Suprapubic skin (tissue), 4 donors: Measurements from ENCODE around the gene TUBB6. TPM values are rescaled to one million over a fixed set of nuclear protein-coding genes. Genes with fewer than 3 reads are reported as not detected.

Experiments used
- DNase-seq, 2 donors: peaks; one replicate each; pipeline ENCODE4 v3.0.0-alpha.2; 2019; ENCODE audit warnings: low spot score in 2 of 2
- H3K27ac ChIP-seq: fragments of 200-600 bp; sonication (generic); one replicate; pipeline ENCODE4 v1.5.1; 2019
- H3K27me3 ChIP-seq: fragments of 200-600 bp; sonication (generic); one replicate; pipeline ENCODE4 v1.5.1; 2019
- H3K36me3 ChIP-seq: fragments of 200-600 bp; sonication (generic); one replicate; pipeline ENCODE4 v1.5.1; 2019
- H3K4me1 ChIP-seq: fragments of 200-600 bp; sonication (generic); one replicate; pipeline ENCODE4 v1.5.1; 2019
- H3K4me3 ChIP-seq: fragments of 200-600 bp; sonication (generic); one replicate; pipeline ENCODE4 v1.5.1; 2019; ENCODE audit warnings: mild to moderate bottlenecking
- H3K9me3 ChIP-seq: fragments of 200-600 bp; sonication (generic); one replicate; pipeline ENCODE4 v1.5.1; 2019
- CTCF ChIP-seq, 2 donors: fragments of 200-600 bp in 1 of 2; fragments of 450-650 bp in 1 of 2; sonication (generic) in 1 of 2; IDR thresholded peaks; one replicate each; pipeline ENCODE4 v1.5.1; 2016 to 2019; ENCODE audit warnings: antibody characterized with exemption in 2 of 2, mild to moderate bottlenecking in 1 of 2, moderate library complexity in 1 of 2
- EP300 ChIP-seq: sonication (generic); formaldehyde crosslinking; IDR thresholded peaks from one replicate; pipeline ENCODE4 v1.6.1; 2017; ENCODE audit warnings: antibody characterized with exemption
- POLR2A ChIP-seq, 2 donors: fragments of 450-650 bp; IDR thresholded peaks; one replicate each; pipeline ENCODE4 v1.6.1; 2017; ENCODE audit warnings: antibody characterized with exemption in 2 of 2, mild to moderate bottlenecking in 2 of 2, moderate library complexity in 2 of 2
- POLR2AphosphoS5 ChIP-seq, 3 donors: sonication (generic); formaldehyde crosslinking; IDR thresholded peaks; one replicate each; pipeline ENCODE4 v1.6.1; 2017; ENCODE audit warnings: antibody characterized with exemption in 3 of 3
- WGBS: methylation state at CpG from one replicate; pipeline ENCODE4 v1.1.5; 2018; 5-methylcytosine and 5-hydroxymethylcytosine counted together
- total RNA-seq, 4 donors: library from RNA; depleted of rRNA; stranded (reverse); fragments of >200 nt; gene quantifications; one replicate each; pipeline ENCODE4 v1.1.0, GENCODE V29; 2016

TUBB6 gene
- total RNA-seq, 4 donors from 2014 or later = 211 to 298 (median 220) TPM

DNA sequence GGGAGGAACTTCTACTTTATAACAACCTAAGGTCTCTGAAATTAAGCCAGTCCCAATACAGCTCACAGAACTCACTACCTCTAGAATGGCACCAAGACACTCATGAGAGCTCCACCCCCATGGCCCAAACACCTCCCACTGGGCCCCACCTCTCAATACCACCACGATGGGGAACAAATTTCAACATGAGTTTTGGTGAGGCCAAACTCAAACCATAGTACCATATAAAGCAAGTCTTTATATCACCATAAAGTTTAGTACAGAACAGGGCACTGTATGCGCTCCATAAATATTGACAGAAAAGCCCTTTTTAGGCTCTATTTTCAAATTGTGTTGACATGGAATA lies 65.7 kb downstream of the TUBB6 start:
- Histone ChIP-seq H3K27ac (no peak overlapping the region), H3K4me3 (no peak overlapping the region), H3K36me3 (peaks cover 8% of the 10 kb centered on the region), H3K4me1 (peaks cover 50% of the 10 kb centered on the region), H3K27me3 (no peaks in the 10 kb centered on the region), H3K9me3 (no peaks in the 10 kb centered on the region)
- 61% methylated on average over 2 of the region's 2 CpGs for WGBS
- TF ChIP-seq POLR2AphosphoS5 (IDR thresholded peaks at IDR 0.05) (no peak), POLR2A (IDR thresholded peaks at IDR 0.05) (no peak), CTCF (IDR thresholded peaks at IDR 0.05) (no peak), EP300 (no peak)
- no peak for DNase-seq

DNA sequence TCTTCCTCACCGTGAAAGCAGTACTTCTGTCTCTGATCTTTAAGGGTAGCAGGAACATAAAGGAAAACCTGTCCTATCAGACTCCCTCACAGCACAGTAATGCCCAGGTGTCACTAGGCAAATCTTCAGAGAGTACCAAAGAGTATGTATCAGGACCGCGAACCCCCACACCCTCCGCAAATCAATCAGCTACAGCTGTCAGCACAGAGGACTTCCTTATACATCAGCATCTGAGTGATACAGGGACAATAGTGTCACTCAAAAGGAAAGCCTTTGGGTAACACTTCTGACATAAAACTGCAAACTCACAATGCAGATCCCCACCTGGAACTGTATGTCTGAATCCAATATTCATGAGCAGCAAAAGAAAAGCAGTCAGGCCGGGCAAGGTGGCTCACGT lies 66.4 kb downstream of the TUBB6 start:
- H3K36me3 ChIP-seq = peaks cover 2% of the 10 kb centered on the region
- no peaks in the 10 kb centered on the region for H3K27me3 ChIP-seq
- 88% methylated on average over 6 of the region's 6 CpGs for WGBS
- DNase-seq = no peak
- no peak overlapping the region for H3K4me3 ChIP-seq
- no peak overlapping the region for H3K27ac ChIP-seq
- no peak for TF ChIP-seq CTCF (IDR thresholded peaks at IDR 0.05)
- no peak for TF ChIP-seq EP300
- no peak for TF ChIP-seq POLR2A (IDR thresholded peaks at IDR 0.05)
- no peak for TF ChIP-seq POLR2AphosphoS5 (IDR thresholded peaks at IDR 0.05)
- peaks cover 50% of the 10 kb centered on the region for H3K4me1 ChIP-seq
- no peaks in the 10 kb centered on the region for H3K9me3 ChIP-seq

Other genes starting within 250 kb of the TUBB6 start
- gene ANKRD62, start 214.4 kb upstream of the TUBB6 start, total RNA-seq = 1 to 10 TPM in 1 of 4 donors, under 1 TPM in 1, not detected in 2; 0.16 to 1.2 TPM
- gene CIDEA, start 53.9 kb upstream of the TUBB6 start, total RNA-seq = 10 to 100 TPM; 17.5 to 72.2 (median 36.4) TPM
- 10 to 100 TPM; 53.0 to 62.8 (median 57.9) TPM for gene AFG3L2, start 69.0 kb downstream of the TUBB6 start, total RNA-seq
- 1 to 10 TPM in 3 of 4 donors, under 1 TPM in 1; 0.72 to 2.5 (median 2.0) TPM for gene PRELID3A, start 99.7 kb downstream of the TUBB6 start, total RNA-seq